Mucosa of stomach (tissue), 1 donor: Measurements from ENCODE around the gene ACAD10.

Experiments used
- H3K27me3 ChIP-seq: one replicate; pipeline ENCODE4 v1.7.0; 2013; ENCODE audit warnings: mild to moderate bottlenecking, low read length; ENCODE audit not compliant: control insufficient read depth, insufficient read depth
- H3K36me3 ChIP-seq: one replicate; pipeline ENCODE4 v1.7.0; 2013; ENCODE audit warnings: low read length; ENCODE audit not compliant: control insufficient read depth, insufficient read depth
- H3K4me1 ChIP-seq: one replicate; pipeline ENCODE4 v1.7.0; 2013; ENCODE audit warnings: mild to moderate bottlenecking, low read length; ENCODE audit not compliant: control insufficient read depth, insufficient read depth
- H3K4me3 ChIP-seq: one replicate; pipeline ENCODE4 v1.7.0; 2013; ENCODE audit warnings: low read length
- H3K9ac ChIP-seq: one replicate; pipeline ENCODE4 v1.7.0; 2013; ENCODE audit warnings: mild to moderate bottlenecking, low read length, moderate library complexity
- H3K9me3 ChIP-seq: one replicate; pipeline ENCODE4 v1.7.0; 2013; ENCODE audit warnings: mild to moderate bottlenecking, low read length, moderate library complexity; ENCODE audit not compliant: control insufficient read depth
- donor health status: Pancreatic carcinoma.

Gene ACAD10

GRCh38 chr12:111769599-111769998, 83.7 kb downstream of the ACAD10 start:
- no peaks in the 10 kb centered on the region for H3K36me3 ChIP-seq
- H3K27me3 ChIP-seq, result no peaks in the 10 kb centered on the region
- H3K4me1 ChIP-seq, result peaks cover 55% of the 10 kb centered on the region
- H3K9ac ChIP-seq, result no peak overlapping the region
- no peak overlapping the region for H3K4me3 ChIP-seq
- H3K9me3 ChIP-seq, result no peaks in the 10 kb centered on the region

- H3K9ac ChIP-seq, result peak overlapping the region; percentile 45
- peaks cover 3% of the 10 kb centered on the region for H3K36me3 ChIP-seq
- peaks cover 86% of the 10 kb centered on the region for H3K4me1 ChIP-seq
- no peaks in the 10 kb centered on the region for H3K9me3 ChIP-seq
- peak overlapping the region; percentile 7 for H3K4me3 ChIP-seq
- no peaks in the 10 kb centered on the region for H3K27me3 ChIP-seq
Observed at GRCh38 chr12:111773801-111774551, 88.1 kb downstream of the ACAD10 start.

GRCh38 chr12:111775205-111776193, 89.6 kb downstream of the ACAD10 start:
- H3K27me3 ChIP-seq, result no peaks in the 10 kb centered on the region
- H3K9ac ChIP-seq, result peak overlapping the region; percentile 45
- H3K36me3 ChIP-seq, result peaks cover 3% of the 10 kb centered on the region
- no peaks in the 10 kb centered on the region for H3K9me3 ChIP-seq
- H3K4me1 ChIP-seq, result peaks cover 92% of the 10 kb centered on the region
- peak overlapping the region; percentile 7 for H3K4me3 ChIP-seq

- Histone ChIP-seq H3K4me1 (peaks cover 93% of the 10 kb centered on the region), H3K9me3 (peaks cover 4% of the 10 kb centered on the region), H3K4me3 (no peak overlapping the region), H3K9ac (peak overlapping the region; percentile 40), H3K36me3 (peaks cover 11% of the 10 kb centered on the region), H3K27me3 (no peaks in the 10 kb centered on the region)
Observed at GRCh38 chr12:111776836-111777344, 91.0 kb downstream of the ACAD10 start.

GRCh38 chr12:111777345-111778045, 91.6 kb downstream of the ACAD10 start:
- no peaks in the 10 kb centered on the region for H3K27me3 ChIP-seq
- no peak overlapping the region for H3K4me3 ChIP-seq
- peaks cover 90% of the 10 kb centered on the region for H3K4me1 ChIP-seq
- peak overlapping the region; percentile 40 for H3K9ac ChIP-seq
- H3K36me3 ChIP-seq, result peaks cover 11% of the 10 kb centered on the region
- H3K9me3 ChIP-seq, result peaks cover 4% of the 10 kb centered on the region

- Histone ChIP-seq H3K9me3 (peaks cover 4% of the 10 kb centered on the region), H3K36me3 (peaks cover 24% of the 10 kb centered on the region), H3K4me1 (peaks cover 68% of the 10 kb centered on the region), H3K9ac (peak overlapping the region; percentile 58), H3K4me3 (no peak overlapping the region), H3K27me3 (no peaks in the 10 kb centered on the region)
Observed at GRCh38 chr12:111780166-111780565, 94.3 kb downstream of the ACAD10 start.

GRCh38 chr12:111780615-111781014, 94.8 kb downstream of the ACAD10 start:
- Histone ChIP-seq H3K9ac (peak overlapping the region; percentile 58), H3K27me3 (no peaks in the 10 kb centered on the region), H3K4me1 (peaks cover 63% of the 10 kb centered on the region), H3K36me3 (peaks cover 28% of the 10 kb centered on the region), H3K9me3 (peaks cover 4% of the 10 kb centered on the region), H3K4me3 (no peak overlapping the region)

GRCh38 chr12:111781085-111781658, 95.3 kb downstream of the ACAD10 start:
- no peaks in the 10 kb centered on the region for H3K27me3 ChIP-seq
- peaks cover 58% of the 10 kb centered on the region for H3K4me1 ChIP-seq
- H3K36me3 ChIP-seq, result peaks cover 29% of the 10 kb centered on the region
- H3K9me3 ChIP-seq, result peaks cover 4% of the 10 kb centered on the region
- H3K9ac ChIP-seq, result no peak overlapping the region
- no peak overlapping the region for H3K4me3 ChIP-seq

GRCh38 chr12:111783046-111783445, 97.2 kb downstream of the ACAD10 start:
- peaks cover 26% of the 10 kb centered on the region for H3K36me3 ChIP-seq
- peaks cover 44% of the 10 kb centered on the region for H3K4me1 ChIP-seq
- no peak overlapping the region for H3K4me3 ChIP-seq
- H3K9me3 ChIP-seq, result peaks cover 4% of the 10 kb centered on the region
- H3K27me3 ChIP-seq, result no peaks in the 10 kb centered on the region
- H3K9ac ChIP-seq, result no peak overlapping the region

GRCh38 chr12:111784953-111785352, 99.1 kb downstream of the ACAD10 start:
- no peak overlapping the region for H3K4me3 ChIP-seq
- H3K9ac ChIP-seq, result no peak overlapping the region
- peaks cover 32% of the 10 kb centered on the region for H3K4me1 ChIP-seq
- H3K9me3 ChIP-seq, result peaks cover 4% of the 10 kb centered on the region
- H3K36me3 ChIP-seq, result peaks cover 31% of the 10 kb centered on the region
- no peaks in the 10 kb centered on the region for H3K27me3 ChIP-seq

- Histone ChIP-seq H3K36me3 (peaks cover 38% of the 10 kb centered on the region), H3K27me3 (no peaks in the 10 kb centered on the region), H3K9ac (no peak overlapping the region), H3K9me3 (peaks cover 4% of the 10 kb centered on the region), H3K4me3 (no peak overlapping the region), H3K4me1 (peaks cover 30% of the 10 kb centered on the region)
Observed at GRCh38 chr12:111785651-111786050, 99.8 kb downstream of the ACAD10 start.
